Activated gamma-delta T cell (primary cell): Measurements from ENCODE around the gene NDUFAB1.
"Not testable (repeated sequence)": the region's sequence is repeated elsewhere in the genome, so short reads cannot be mapped to it uniquely, and the experiment has no call there.

Experiments
- DNase-seq: peaks from one replicate; lab custom pipeline; 2025; lab: John Stamatoyannopoulos, UW
- total RNA-seq, 2 donors: gene quantifications; one replicate each; lab custom pipeline; 2026; lab: John Stamatoyannopoulos, UW

The NDUFAB1 gene
- total RNA-seq: 28.9 to 29.3 reads per million in 2 donors

GRCh38 chr16:23595951-23596720 lies at the start of gene NDUFAB1:
Gene NDUFAB1, minus strand, starts transcription at chr16:23596316. Its CDS starts 26 bp downstream, at chr16:23596290.
- peak; percentile 88 for DNase-seq

GRCh38 chr16:23642246-23642774 lies 46.2 kb upstream of the NDUFAB1 start:
- no peak for DNase-seq

- peak; percentile 78 for DNase-seq
Measured at GRCh38 chr16:23640931-23641765, 45.0 kb upstream of the NDUFAB1 start, which contains the start of the genes DCTN5 and PALB2. Gene DCTN5, plus strand, starts transcription at chr16:23641466. Its CDS starts 77 bp downstream, at chr16:23641543. Gene PALB2, minus strand, starts transcription at chr16:23641310. Its CDS starts 153 bp downstream, at chr16:23641157.

GRCh38 chr16:23640615-23640930 lies 44.5 kb upstream of the NDUFAB1 start:
- no peak for DNase-seq

- DNase-seq: no peak
Measured at GRCh38 chr16:23635958-23636357, 39.8 kb upstream of the NDUFAB1 start.

GRCh38 chr16:23634461-23635036 lies 38.4 kb upstream of the NDUFAB1 start:
- DNase-seq: no peak

GRCh38 chr16:23631874-23632273 lies 35.8 kb upstream of the NDUFAB1 start:
- DNase-seq: not testable (repeated sequence)

- no peak for DNase-seq
Measured at GRCh38 chr16:23629516-23629915, 33.4 kb upstream of the NDUFAB1 start.

- no peak for DNase-seq
Measured at GRCh38 chr16:23624092-23624491, 28.0 kb upstream of the NDUFAB1 start.

GRCh38 chr16:23615805-23616204 lies 19.7 kb upstream of the NDUFAB1 start:
- DNase-seq: no peak

GRCh38 chr16:23611936-23612335 lies 15.8 kb upstream of the NDUFAB1 start:
- no peak for DNase-seq

- DNase-seq: not testable (repeated sequence)
Measured at GRCh38 chr16:23610905-23611304, 14.8 kb upstream of the NDUFAB1 start.

GRCh38 chr16:23609929-23610328 lies 13.8 kb upstream of the NDUFAB1 start:
- no peak for DNase-seq

GRCh38 chr16:23608194-23608593 lies 12.1 kb upstream of the NDUFAB1 start:
- DNase-seq: no peak

- DNase-seq: no peak
Measured at GRCh38 chr16:23607726-23608125, 11.6 kb upstream of the NDUFAB1 start.

- no peak for DNase-seq
Measured at GRCh38 chr16:23597003-23597756, 1.1 kb upstream of the NDUFAB1 start.

GRCh38 chr16:23595246-23595950 lies 718 bp downstream of the NDUFAB1 start:
- DNase-seq: no peak

- no peak for DNase-seq
Measured at GRCh38 chr16:23594186-23594585, 1.9 kb downstream of the NDUFAB1 start.

- DNase-seq: no peak
Measured at GRCh38 chr16:23590181-23590580, 5.9 kb downstream of the NDUFAB1 start.

- DNase-seq: no peak
Measured at GRCh38 chr16:23587726-23588125, 8.4 kb downstream of the NDUFAB1 start.
